ENCODE results near the gene TUBA1B.

The TUBA1B gene

DNA sequence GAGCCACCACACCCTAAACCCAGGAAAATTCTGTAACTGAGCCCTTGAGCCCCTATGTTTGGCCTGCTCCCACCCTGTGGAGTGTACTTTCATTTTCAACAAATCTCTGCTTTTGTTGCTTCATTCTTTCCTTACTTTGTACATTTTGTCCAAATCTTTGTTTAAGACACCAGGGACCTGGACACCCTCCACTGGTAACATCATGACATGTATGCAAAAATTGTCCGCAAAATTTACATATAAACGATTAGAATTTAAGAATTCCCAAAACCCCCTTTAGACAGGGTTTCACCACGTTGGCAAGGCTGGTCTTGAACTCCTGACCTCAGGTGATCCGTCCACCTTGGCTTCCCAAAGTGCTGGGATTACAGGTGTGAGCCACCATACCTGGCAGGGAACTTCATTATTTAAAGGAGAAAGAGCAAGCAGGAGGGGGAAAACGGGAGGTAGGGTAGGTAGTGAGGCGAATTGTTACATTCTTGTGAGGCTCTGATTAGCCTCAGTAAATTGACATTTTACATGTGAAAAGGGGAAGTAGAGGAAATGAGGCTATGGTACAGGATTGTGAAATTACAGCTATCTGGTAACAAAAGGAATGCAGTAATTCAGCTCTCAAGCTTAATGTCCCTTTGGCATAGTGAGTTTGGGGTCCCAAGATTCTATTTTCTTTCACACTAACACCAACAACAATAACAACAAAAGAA lies 30.0 kb upstream of the TUBA1B start:
- Histone ChIP-seq H3K79me2 (no peaks in the 10 kb centered on the region), H3K27me3 (ENCODE audit: control insufficient read depth, insufficient read depth, low read length) (no peaks in the 10 kb centered on the region), H3K4me1 (no peaks in the 10 kb centered on the region), H3K9ac (no peak overlapping the region), H3K9me3 (ENCODE audit: control insufficient read depth, low read length) (no peaks in the 10 kb centered on the region), H3K4me3 (ENCODE audit: low read depth, low read length) (no peak overlapping the region), H3K36me3 (ENCODE audit: control insufficient read depth, insufficient read depth, low read length) (no peaks in the 10 kb centered on the region), H3K27ac (no peak overlapping the region), H2AFZ (no peak overlapping the region), H3K4me2 (ENCODE audit: low read length) (no peak overlapping the region)
- no peak for TF ChIP-seq CTCF (IDR thresholded peaks at IDR 0.05)

- Histone ChIP-seq H3K36me3 (ENCODE audit: control insufficient read depth, insufficient read depth, low read length) (no peaks in the 10 kb centered on the region), H3K27ac (no peak overlapping the region), H2AFZ (no peak overlapping the region), H3K4me1 (no peaks in the 10 kb centered on the region), H3K4me3 (ENCODE audit: low read depth, low read length) (no peak overlapping the region), H3K9me3 (ENCODE audit: control insufficient read depth, low read length) (no peaks in the 10 kb centered on the region), H3K27me3 (ENCODE audit: control insufficient read depth, insufficient read depth, low read length) (no peaks in the 10 kb centered on the region), H3K79me2 (no peaks in the 10 kb centered on the region), H3K4me2 (ENCODE audit: low read length) (no peak overlapping the region), H3K9ac (no peak overlapping the region)
- TF ChIP-seq CTCF (IDR thresholded peaks at IDR 0.05), result no peak
Measured at GRCh38 chr12:49160399-49160798, 29.2 kb upstream of the TUBA1B start.

GRCh38 chr12:49154221-49154620 lies 23.0 kb upstream of the TUBA1B start:
- no peaks in the 10 kb centered on the region for H3K27me3 ChIP-seq (ENCODE audit: control insufficient read depth, insufficient read depth, low read length)
- no peaks in the 10 kb centered on the region for H3K79me2 ChIP-seq
- no peaks in the 10 kb centered on the region for H3K9me3 ChIP-seq (ENCODE audit: control insufficient read depth, low read length)
- no peak overlapping the region for H2AFZ ChIP-seq
- H3K9ac ChIP-seq, result no peak overlapping the region
- TF ChIP-seq CTCF (IDR thresholded peaks at IDR 0.05), result no peak
- H3K4me3 ChIP-seq (ENCODE audit: low read depth, low read length), result no peak overlapping the region
- H3K27ac ChIP-seq, result no peak overlapping the region
- H3K36me3 ChIP-seq (ENCODE audit: control insufficient read depth, insufficient read depth, low read length), result no peaks in the 10 kb centered on the region
- no peaks in the 10 kb centered on the region for H3K4me1 ChIP-seq
- H3K4me2 ChIP-seq (ENCODE audit: low read length), result no peak overlapping the region

GRCh38 chr12:49147384-49147783 lies 16.2 kb upstream of the TUBA1B start:
- Histone ChIP-seq H3K9me3 (ENCODE audit: control insufficient read depth, low read length) (no peaks in the 10 kb centered on the region), H3K79me2 (no peaks in the 10 kb centered on the region), H3K4me2 (ENCODE audit: low read length) (no peak overlapping the region), H3K36me3 (ENCODE audit: control insufficient read depth, insufficient read depth, low read length) (no peaks in the 10 kb centered on the region), H3K27me3 (ENCODE audit: control insufficient read depth, insufficient read depth, low read length) (no peaks in the 10 kb centered on the region), H3K27ac (no peak overlapping the region), H3K4me3 (ENCODE audit: low read depth, low read length) (no peak overlapping the region), H3K9ac (no peak overlapping the region), H3K4me1 (no peaks in the 10 kb centered on the region), H2AFZ (no peak overlapping the region)
- no peak for TF ChIP-seq CTCF (IDR thresholded peaks at IDR 0.05)

DNA sequence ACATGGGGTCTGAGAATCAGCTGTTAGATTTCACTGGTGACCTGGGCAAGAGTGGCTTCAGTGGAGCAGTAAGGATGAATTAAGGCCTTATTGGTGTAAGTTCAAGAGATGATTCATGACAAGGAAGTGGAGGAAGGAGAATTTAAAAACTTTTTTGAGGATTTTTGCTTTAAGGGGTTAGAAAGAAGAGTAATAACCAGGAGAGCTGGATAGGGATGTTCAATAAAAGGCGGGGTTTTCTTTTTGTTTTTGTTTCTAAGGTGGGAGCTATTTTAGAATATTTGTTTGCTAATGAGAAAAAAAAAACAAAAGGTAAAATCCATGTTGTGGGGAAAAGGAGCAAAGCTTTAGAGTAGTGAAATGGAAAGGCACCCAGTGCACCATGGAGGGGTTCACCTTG lies 15.2 kb upstream of the TUBA1B start:
- Histone ChIP-seq H3K27me3 (ENCODE audit: control insufficient read depth, insufficient read depth, low read length) (no peaks in the 10 kb centered on the region), H3K4me1 (no peaks in the 10 kb centered on the region), H3K36me3 (ENCODE audit: control insufficient read depth, insufficient read depth, low read length) (no peaks in the 10 kb centered on the region), H3K79me2 (no peaks in the 10 kb centered on the region), H3K27ac (no peak overlapping the region), H3K9me3 (ENCODE audit: control insufficient read depth, low read length) (no peaks in the 10 kb centered on the region), H2AFZ (no peak overlapping the region), H3K4me2 (ENCODE audit: low read length) (no peak overlapping the region), H3K9ac (no peak overlapping the region), H3K4me3 (ENCODE audit: low read depth, low read length) (no peak overlapping the region)
- TF ChIP-seq CTCF (IDR thresholded peaks at IDR 0.05), result no peak

All from parathyroid adenoma (tissue), 2 donors.